ENCODE results near the gene MAP6. TPM values are rescaled to one million over a fixed set of nuclear protein-coding genes. Genes with fewer than 3 reads are reported as not detected.
"Not testable (repeated sequence)": the region's sequence is repeated elsewhere in the genome, so short reads cannot be mapped to it uniquely, and the experiment has no call there.

MAP6 gene
- total and polyA plus RNA-seq, 12 donors: 1.2 to 9.1 (median 5.8) TPM

GRCh38 chr11:75689863-75690609 is 21.2 kb upstream of the MAP6 start:
- peaks cover 0 to 5% (median 0%) of the 10 kb centered on the region in 7 donors for H3K27me3 ChIP-seq
- ATAC-seq (no peak), DNase-seq (no peak)
- H3K4me3 ChIP-seq: no peak overlapping the region
- TF ChIP-seq CTCF (IDR thresholded peaks at IDR 0.05): no peak
- intact Hi-C loops (cut with DNase I): no loop called here
- H3K36me3 ChIP-seq: no peaks in the 10 kb centered on the region
- H3K9me3 ChIP-seq: peaks cover 0 to 24% (median 0%) of the 10 kb centered on the region in 11 donors
- no peak overlapping the region for H3K27ac ChIP-seq
- H3K4me1 ChIP-seq: no peaks in the 10 kb centered on the region
- WGBS, 2 donors: 80 to 90% methylated on average over 3 of the region's 3 CpGs

GRCh38 chr11:75683856-75684255 is 15.0 kb upstream of the MAP6 start:
- H3K36me3 ChIP-seq; H3K27ac ChIP-seq; ATAC-seq; H3K4me1 ChIP-seq; H3K4me3 ChIP-seq; intact Hi-C loops (cut with DNase I); DNase-seq: not testable (repeated sequence)
- Histone ChIP-seq H3K9me3 (peaks cover 0 to 33% (median 0%) of the 10 kb centered on the region in 11 donors), H3K27me3 (peaks cover 0 to 28% (median 8%) of the 10 kb centered on the region in 7 donors)
- WGBS, 2 donors: 79 to 89% methylated on average over 1 of the region's 1 CpG

- H3K27ac ChIP-seq: no peak overlapping the region
- DNase-seq (no peak), ATAC-seq (no peak)
- H3K4me3 ChIP-seq: no peak overlapping the region
- peaks cover 0 to 34% (median 14%) of the 10 kb centered on the region in 7 donors for H3K27me3 ChIP-seq
- intact Hi-C loops (cut with DNase I): loop anchor here in 1 of 10 donors (10.0 kb wide), 1 partner anchor 135 kb away; no protein-coding TSS in a partner anchor
- H3K4me1 ChIP-seq: no peaks in the 10 kb centered on the region
- TF ChIP-seq CTCF (IDR thresholded peaks at IDR 0.05): no peak
- H3K9me3 ChIP-seq: peaks cover 0 to 11% (median 0%) of the 10 kb centered on the region in 11 donors
- no peaks in the 10 kb centered on the region for H3K36me3 ChIP-seq
- 83 to 87% methylated on average over 11 of the region's 11 CpGs for WGBS, 2 donors
These were observed 10.7 kb upstream of the MAP6 start for GRCh38 chr11:75679566-75679965.

- Histone ChIP-seq H3K9me3 (peaks cover 0 to 11% (median 0%) of the 10 kb centered on the region in 11 donors), H3K4me1 (no peaks in the 10 kb centered on the region), H3K27me3 (peaks cover 0 to 34% (median 14%) of the 10 kb centered on the region in 7 donors), H3K4me3 (no peak overlapping the region), H3K36me3 (no peaks in the 10 kb centered on the region), H3K27ac (no peak overlapping the region)
- no peak for DNase-seq
- ATAC-seq: peak in 1 of 8 donors; percentile 62
- 76% methylated on average over 17 of the region's 17 CpGs for WGBS, 2 donors
- intact Hi-C loops (cut with DNase I): loop anchor here in 1 of 10 donors (10.0 kb wide), 1 partner anchor 134 kb away; no protein-coding TSS in a partner anchor
- TF ChIP-seq CTCF (IDR thresholded peaks at IDR 0.05): no peak
These were observed 9.9 kb upstream of the MAP6 start for GRCh38 chr11:75678620-75679259.
